Endothelial cell of umbilical vein (primary cell): ENCODE measurements around the gene CTNNA2.

Experiments
- CTCF ChIP-seq, 2 donors: IDR thresholded peaks; 1 replicate in 1 of 2; 2 replicates in 1 of 2; pipeline ENCODE4 v1.5.1; 2011; ENCODE audit warnings: low read length in 2 of 2, mild to moderate bottlenecking in 2 of 2, moderate library complexity in 2 of 2, control low read depth in 1 of 2, inconsistent platforms in 1 of 2, low read depth in 1 of 2; ENCODE audit not compliant: insufficient read depth in 1 of 2; ENCODE audit errors: extremely low read depth in 1 of 2
- EZH2 ChIP-seq: IDR thresholded peaks from 2 replicates; pipeline ENCODE4 v1.6.1; 2012; ENCODE audit warnings: borderline replicate concordance, low read depth, mild to moderate bottlenecking, moderate library complexity, low read length, inconsistent platforms; ENCODE audit not compliant: severe bottlenecking
- FOS ChIP-seq: IDR thresholded peaks from 2 replicates; pipeline ENCODE4 v1.6.1; 2011; ENCODE audit warnings: mild to moderate bottlenecking, low read length, moderate library complexity, borderline replicate concordance; ENCODE audit not compliant: insufficient read depth
- MAX ChIP-seq: IDR thresholded peaks from 2 replicates; pipeline ENCODE4 v1.6.1; 2011; ENCODE audit not compliant: insufficient read depth, insufficient read length
- MYC ChIP-seq: IDR thresholded peaks from one replicate; pipeline ENCODE4 v1.6.1; 2011; ENCODE audit warnings: mild to moderate bottlenecking, low read depth, low read length
- POLR2A ChIP-seq: IDR thresholded peaks from 2 replicates; pipeline ENCODE4 v1.6.1; 2012; ENCODE audit warnings: low read depth, mild to moderate bottlenecking, control low read depth, low read length
- POLR2AphosphoS5 ChIP-seq: IDR thresholded peaks from 2 replicates; pipeline ENCODE4 v1.6.1; 2012; ENCODE audit warnings: low read depth, mild to moderate bottlenecking, control low read depth, low read length, moderate library complexity; ENCODE audit not compliant: insufficient read depth

- TF ChIP-seq CTCF (IDR thresholded peaks at IDR 0.05; ENCODE audit: extremely low read depth in 1 of 2, insufficient read depth in 1 of 2, low read depth in 1 of 2, low read length in 2 of 2) = peak; percentile 28 to 35
- TF ChIP-seq FOS = no peak
- no peak for TF ChIP-seq EZH2
- TF ChIP-seq POLR2A = no peak
- no peak for TF ChIP-seq POLR2AphosphoS5
- TF ChIP-seq MYC = no peak
- no peak for TF ChIP-seq MAX
These were observed 375.0 kb downstream of the CTNNA2 start for GRCh38 chr2:79887747-79888374.
